ENCODE data around the gene VPS37C.
A peak's percentile ranks its signal among the peaks of the same experiment; 100 is the strongest.

Gene VPS37C

DNA sequence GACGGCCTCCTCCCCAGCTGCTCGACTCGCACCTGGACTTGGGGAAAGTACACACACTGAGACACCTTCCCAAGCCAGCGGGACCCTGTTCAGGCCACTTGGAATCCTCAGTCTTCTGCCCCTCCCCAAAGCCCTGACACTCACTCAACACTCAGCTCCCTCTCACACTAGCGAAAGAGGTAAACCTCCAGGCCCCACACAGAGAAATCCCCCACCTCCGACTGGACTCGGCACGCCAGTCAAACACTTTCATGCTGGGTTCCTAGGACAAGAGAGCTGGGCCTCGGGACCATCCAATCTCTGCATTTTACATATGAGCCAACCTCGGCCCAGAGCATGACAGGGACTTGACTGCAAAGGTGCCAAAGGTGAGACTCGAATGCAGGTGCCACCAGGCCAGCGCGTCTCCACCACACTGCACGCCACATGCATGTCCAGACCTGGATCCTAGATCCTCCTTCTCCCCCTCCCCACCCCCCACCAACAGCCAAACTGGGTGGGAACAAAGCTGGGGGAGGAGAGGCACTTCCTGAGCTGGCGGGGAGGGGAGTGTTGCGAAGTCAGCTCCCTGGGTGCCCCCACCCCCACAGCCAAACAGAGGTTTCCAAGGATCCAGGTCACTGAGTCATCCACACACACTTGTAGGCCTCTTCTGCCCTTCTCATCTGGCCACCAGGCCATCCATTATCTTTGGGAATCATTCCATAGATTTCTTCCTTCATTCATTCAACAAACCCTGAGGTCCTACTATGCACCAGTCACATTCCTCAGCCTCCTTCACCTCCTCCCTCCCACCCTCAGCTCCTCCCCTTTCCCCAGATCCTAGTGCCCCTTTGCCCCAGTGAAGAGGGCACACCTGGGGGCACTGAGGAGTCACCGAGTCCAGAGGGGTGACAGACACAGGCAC is 69.6 kb downstream of the VPS37C start:
- peak overlapping the region; percentile 64 for H3K27ac ChIP-seq (ENCODE audit: low read length)
- H2AFZ ChIP-seq (ENCODE audit: low read depth, low read length), result peak overlapping the region; percentile 58
- peak overlapping the region; percentile 57 for H3K9ac ChIP-seq (ENCODE audit: low read length)
- TF ChIP-seq EZH2phosphoT487 (IDR thresholded peaks at IDR 0.05; ENCODE audit: low read depth), result no peak
- TF ChIP-seq, protein P1, sequence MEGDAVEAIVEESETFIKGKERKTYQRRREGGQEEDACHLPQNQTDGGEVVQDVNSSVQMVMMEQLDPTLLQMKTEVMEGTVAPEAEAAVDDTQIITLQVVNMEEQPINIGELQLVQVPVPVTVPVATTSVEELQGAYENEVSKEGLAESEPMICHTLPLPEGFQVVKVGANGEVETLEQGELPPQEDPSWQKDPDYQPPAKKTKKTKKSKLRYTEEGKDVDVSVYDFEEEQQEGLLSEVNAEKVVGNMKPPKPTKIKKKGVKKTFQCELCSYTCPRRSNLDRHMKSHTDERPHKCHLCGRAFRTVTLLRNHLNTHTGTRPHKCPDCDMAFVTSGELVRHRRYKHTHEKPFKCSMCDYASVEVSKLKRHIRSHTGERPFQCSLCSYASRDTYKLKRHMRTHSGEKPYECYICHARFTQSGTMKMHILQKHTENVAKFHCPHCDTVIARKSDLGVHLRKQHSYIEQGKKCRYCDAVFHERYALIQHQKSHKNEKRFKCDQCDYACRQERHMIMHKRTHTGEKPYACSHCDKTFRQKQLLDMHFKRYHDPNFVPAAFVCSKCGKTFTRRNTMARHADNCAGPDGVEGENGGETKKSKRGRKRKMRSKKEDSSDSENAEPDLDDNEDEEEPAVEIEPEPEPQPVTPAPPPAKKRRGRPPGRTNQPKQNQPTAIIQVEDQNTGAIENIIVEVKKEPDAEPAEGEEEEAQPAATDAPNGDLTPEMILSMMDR (IDR thresholded peaks at IDR 0.05; ENCODE audit: low read depth, low read length), result no peak
- H3K4me2 ChIP-seq (ENCODE audit: low read length), result peak overlapping the region; percentile 55
- H3K36me3 ChIP-seq (replicated peaks; ENCODE audit: low read depth, low read length), result no peaks in the 10 kb centered on the region
- H3K27me3 ChIP-seq (ENCODE audit: low read depth, low read length), result no peaks in the 10 kb centered on the region
- H3K79me2 ChIP-seq (ENCODE audit: low read length), result no peaks in the 10 kb centered on the region; the same call in 1 of the 2 replicates
- 0 out of 2 replicates have a peak, but pooled peaks cover 4% of the 10 kb centered on the region for H3K9me3 ChIP-seq (ENCODE audit: insufficient read depth, low read length)
- no peaks in the 10 kb centered on the region for H4K20me1 ChIP-seq (ENCODE audit: insufficient read depth, low read length)
- H3K4me1 ChIP-seq (ENCODE audit: low read length), result peaks cover 58% of the 10 kb centered on the region
- peak overlapping the region; percentile 52 for H3K4me3 ChIP-seq (ENCODE audit: low read length)

DNA sequence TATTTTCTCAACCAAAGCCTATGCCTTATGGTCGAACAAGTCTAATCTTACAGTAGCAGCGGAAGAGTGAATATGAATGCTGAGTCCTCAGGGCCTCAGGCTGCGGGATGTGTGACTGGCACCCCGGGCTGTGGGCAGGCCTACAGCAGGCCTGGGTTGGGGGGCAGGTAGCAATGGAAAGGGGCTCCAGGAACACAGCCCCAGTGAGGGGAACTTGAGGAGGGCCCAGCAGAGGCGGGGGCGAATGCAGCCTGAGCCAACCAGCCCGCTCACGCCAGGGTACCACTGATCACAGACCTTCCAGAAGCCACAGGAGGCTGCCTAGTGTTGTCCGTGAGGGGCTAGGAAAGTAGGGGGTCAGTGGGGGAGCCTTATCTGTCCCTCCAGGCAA is 70.2 kb downstream of the VPS37C start:
- Histone ChIP-seq H3K9me3 (ENCODE audit: insufficient read depth, low read length) (0 out of 2 replicates have a peak, but pooled peaks cover 4% of the 10 kb centered on the region), H3K9ac (ENCODE audit: low read length) (peak overlapping the region; percentile 57; the same call in 1 of the 2 replicates), H3K27me3 (ENCODE audit: low read depth, low read length) (no peaks in the 10 kb centered on the region), H3K4me2 (ENCODE audit: low read length) (peak overlapping the region; percentile 55), H3K27ac (ENCODE audit: low read length) (peak overlapping the region; percentile 1; the same call in 1 of the 2 replicates), H4K20me1 (ENCODE audit: insufficient read depth, low read length) (no peaks in the 10 kb centered on the region), H3K4me1 (ENCODE audit: low read length) (peaks cover 53% of the 10 kb centered on the region), H3K4me3 (ENCODE audit: low read length) (peak overlapping the region; percentile 52; the same call in 1 of the 2 replicates), H2AFZ (ENCODE audit: low read depth, low read length) (no peak overlapping the region), H3K36me3 (replicated peaks; ENCODE audit: low read depth, low read length) (no peaks in the 10 kb centered on the region), H3K79me2 (ENCODE audit: low read length) (no peaks in the 10 kb centered on the region; the same call in 1 of the 2 replicates)
- TF ChIP-seq, protein P1 (IDR thresholded peaks at IDR 0.05; ENCODE audit: low read depth, low read length), result no peak
- TF ChIP-seq EZH2phosphoT487 (IDR thresholded peaks at IDR 0.05; ENCODE audit: low read depth), result no peak

DNA sequence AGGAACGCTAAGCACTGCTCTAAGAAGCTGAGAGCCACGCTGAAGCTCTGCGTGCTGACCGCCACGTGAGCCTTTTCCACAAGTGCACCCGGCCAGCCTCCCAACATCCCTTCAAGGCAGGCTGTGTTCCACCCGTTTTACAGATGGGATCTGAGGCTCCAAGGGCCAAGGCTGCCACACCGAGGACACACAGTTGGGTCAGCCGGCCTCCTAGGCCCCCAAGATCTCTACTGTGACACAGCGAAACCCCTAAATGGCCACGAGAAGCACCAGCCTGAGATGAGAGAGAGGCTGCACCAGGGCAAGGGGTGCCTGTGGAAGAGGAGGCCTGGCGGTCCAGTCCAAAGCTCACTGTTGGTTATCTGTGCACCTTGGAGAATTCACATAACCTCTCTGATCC is 70.7 kb downstream of the VPS37C start:
- H3K27me3 ChIP-seq (ENCODE audit: low read depth, low read length), result no peaks in the 10 kb centered on the region
- no peak for TF ChIP-seq EZH2phosphoT487 (IDR thresholded peaks at IDR 0.05; ENCODE audit: low read depth)
- TF ChIP-seq, protein P1 (IDR thresholded peaks at IDR 0.05; ENCODE audit: low read depth, low read length), result no peak
- H3K79me2 ChIP-seq (ENCODE audit: low read length), result no peaks in the 10 kb centered on the region; the same call in 1 of the 2 replicates
- H3K4me2 ChIP-seq (ENCODE audit: low read length), result peak overlapping the region; percentile 55; the same call in 1 of the 2 replicates
- peaks cover 48% of the 10 kb centered on the region for H3K4me1 ChIP-seq (ENCODE audit: low read length)
- H3K36me3 ChIP-seq (replicated peaks; ENCODE audit: low read depth, low read length), result no peaks in the 10 kb centered on the region
- no peak overlapping the region for H3K27ac ChIP-seq (ENCODE audit: low read length)
- H4K20me1 ChIP-seq (ENCODE audit: insufficient read depth, low read length), result no peaks in the 10 kb centered on the region
- H3K4me3 ChIP-seq (ENCODE audit: low read length), result no peak overlapping the region
- 0 out of 2 replicates have a peak, but pooled peaks cover 4% of the 10 kb centered on the region for H3K9me3 ChIP-seq (ENCODE audit: insufficient read depth, low read length)
- no peak overlapping the region for H3K9ac ChIP-seq (ENCODE audit: low read length)
- H2AFZ ChIP-seq (ENCODE audit: low read depth, low read length), result no peak overlapping the region

DNA sequence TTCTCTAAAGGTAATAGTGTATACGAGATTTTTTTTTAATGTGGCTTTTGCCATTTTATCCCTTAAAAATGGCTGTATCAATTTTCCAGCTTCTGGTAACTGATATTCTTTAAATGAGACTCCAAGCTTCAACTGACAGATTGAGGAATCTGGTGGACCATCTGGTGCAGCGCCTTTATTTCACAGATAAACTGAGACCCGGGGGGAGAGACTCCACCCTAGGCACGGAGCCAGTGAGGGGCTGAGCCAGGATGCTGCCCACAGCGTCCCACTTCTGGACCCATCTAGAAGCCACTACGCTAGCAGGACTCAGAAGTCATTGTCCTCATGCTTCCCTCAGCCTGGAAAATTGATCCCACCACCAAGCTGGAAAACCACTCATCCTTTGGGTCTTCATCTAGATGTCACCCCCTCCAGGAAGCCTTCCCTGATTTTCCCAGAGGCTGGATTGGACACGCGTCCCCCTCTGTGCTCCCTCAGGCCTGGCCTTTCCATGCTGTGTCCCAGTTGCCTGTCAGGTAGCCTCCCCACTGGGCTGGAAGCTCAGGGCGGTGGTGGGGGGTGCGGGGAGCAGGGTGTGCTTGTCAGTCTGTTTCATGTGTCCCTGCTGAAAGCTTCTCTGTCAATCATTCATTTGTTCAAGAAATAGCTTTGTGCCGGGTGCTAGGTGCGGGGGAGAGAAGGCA is 71.3 kb downstream of the VPS37C start:
- TF ChIP-seq EZH2phosphoT487 (IDR thresholded peaks at IDR 0.05; ENCODE audit: low read depth), result no peak
- TF ChIP-seq, protein P1 (IDR thresholded peaks at IDR 0.05; ENCODE audit: low read depth, low read length), result no peak
- H3K4me2 ChIP-seq (ENCODE audit: low read length), result no peak overlapping the region

More for the DNA sequence above, 71.3 kb downstream of the VPS37C start:
- Histone ChIP-seq H3K79me2 (ENCODE audit: low read length) (no peaks in the 10 kb centered on the region; the same call in 1 of the 2 replicates), H3K9ac (ENCODE audit: low read length) (no peak overlapping the region), H3K4me3 (ENCODE audit: low read length) (no peak overlapping the region), H3K27me3 (ENCODE audit: low read depth, low read length) (no peaks in the 10 kb centered on the region), H3K4me1 (ENCODE audit: low read length) (peaks cover 43% of the 10 kb centered on the region), H2AFZ (ENCODE audit: low read depth, low read length) (no peak overlapping the region), H3K36me3 (replicated peaks; ENCODE audit: low read depth, low read length) (no peaks in the 10 kb centered on the region), H3K9me3 (ENCODE audit: insufficient read depth, low read length) (0 out of 2 replicates have a peak, but pooled peaks cover 4% of the 10 kb centered on the region), H3K27ac (ENCODE audit: low read length) (no peak overlapping the region), H4K20me1 (ENCODE audit: insufficient read depth, low read length) (no peaks in the 10 kb centered on the region)

All from OCI-LY3 (cell line).